GM12878 (cell line): ENCODE results near the gene SULT1C4. TPM values are rescaled to one million over a fixed set of nuclear protein-coding genes. Genes with fewer than 3 reads are reported as not detected.

ENCODE experiments used
- ATAC-seq: fragments of 200-7000 bp; cut with Tn5 transposase; 3 replicates; pipeline ENCODE4 v1.9.1; 2020; ENCODE audit warnings: mild to moderate bottlenecking, moderate library complexity
- BruUV-seq: library from RNA; stranded (reverse); fragments of 400-500 nt; replicated peaks from 2 replicates; lab custom pipeline; 2021; lab: Mats Ljungman, UMichigan
- CTCF ChIA-PET: fragments of 300-600 bp; sonication (Branson Sonifier 250); formaldehyde crosslinking; extraction: SDS; loops from one replicate; lab custom pipeline; 2021; ENCODE audit warnings: inconsistent platforms; lab: Yijun Ruan, JAX
- POLR2A ChIA-PET: fragments of 350-600 bp; formaldehyde crosslinking; extraction: SDS; loops from one replicate; lab custom pipeline; 2021; ENCODE audit warnings: inconsistent platforms; lab: Charles Lee
- RAD21 ChIA-PET: fragments of 300-600 bp; sonication (Branson Sonifier 250); formaldehyde crosslinking; loops from one replicate; lab custom pipeline; 2023; ENCODE audit warnings: antibody characterized with exemption; ENCODE audit not compliant: unreplicated experiment; lab: Charles Lee
- SMC1A ChIA-PET: fragments of 300-600 bp; sonication (Branson Sonifier 250); formaldehyde crosslinking; loops from one replicate; lab custom pipeline; 2023; ENCODE audit not compliant: unreplicated experiment, uncharacterized antibody; lab: Charles Lee
- DNase-seq: peaks from one replicate; pipeline ENCODE4 v3.0.0-alpha.2; 2011; ENCODE audit warnings: low read depth, low spot score
- FAIRE-seq: peaks from 3 replicates; lab custom pipeline; 2011; peaks lifted over from hg19 to GRCh38; lab: Jason Lieb, UNC
- H2AFZ ChIP-seq: 2 replicates; pipeline ENCODE4 v1.6.0; 2011; ENCODE audit warnings: low read depth, low read length, control low read depth; ENCODE audit not compliant: control insufficient read depth
- H3K27ac ChIP-seq: 2 replicates; pipeline ENCODE4 v1.5.1; 2011; ENCODE audit warnings: control low read depth; ENCODE audit not compliant: control insufficient read depth, insufficient read depth
- H3K27me3 ChIP-seq, 2 experiments: replicated peaks in 1 of 2; 2 replicates each; pipeline versions ENCODE4 v1.6.0 to v1.6.1; 2011; ENCODE audit warnings: low read length in 1 of 2; ENCODE audit not compliant: control insufficient read depth in 2 of 2, insufficient read depth in 2 of 2
- H3K36me3 ChIP-seq, 2 experiments: 2 replicates each; pipeline ENCODE4 v1.5.1; 2011; ENCODE audit warnings: low read length in 1 of 2; ENCODE audit not compliant: control insufficient read depth in 2 of 2, insufficient read depth in 2 of 2
- H3K4me1 ChIP-seq: 2 replicates; pipeline ENCODE4 v1.6.1; 2011; ENCODE audit warnings: mild to moderate bottlenecking, low read length, moderate library complexity, mixed read lengths; ENCODE audit not compliant: control insufficient read depth, insufficient read depth
- H3K4me2 ChIP-seq: 2 replicates; pipeline ENCODE4 v1.6.0; 2011; ENCODE audit warnings: control low read depth; ENCODE audit not compliant: control insufficient read depth, insufficient read depth
- H3K4me3 ChIP-seq: fragments of 200-600 bp; sonication (generic); 2 replicates; pipeline ENCODE4 v1.5.1; 2016
- H3K79me2 ChIP-seq: 2 replicates; pipeline ENCODE4 v1.6.0; 2011; ENCODE audit warnings: low read length; ENCODE audit not compliant: control insufficient read depth, insufficient read depth
- H3K9ac ChIP-seq: 2 replicates; pipeline ENCODE4 v1.8.0; 2011; ENCODE audit warnings: low read length, control low read depth, mixed read lengths; ENCODE audit not compliant: control insufficient read depth, insufficient read depth
- H3K9me3 ChIP-seq: replicated peaks from 3 replicates; pipeline ENCODE4 v1.5.1; 2011; ENCODE audit warnings: mild to moderate bottlenecking, low read length; ENCODE audit not compliant: control insufficient read depth, insufficient read depth
- H4K20me1 ChIP-seq: 2 replicates; pipeline ENCODE4 v1.6.0; 2011; ENCODE audit not compliant: control insufficient read depth, insufficient read depth
- ASH2L ChIP-seq: fragments of 300-600, 200-600 bp; sonication (generic); IDR thresholded peaks from 2 replicates; pipeline ENCODE4 v1.6.1; 2017; ENCODE audit warnings: low read depth, mild to moderate bottlenecking, borderline replicate concordance
- ATF2 ChIP-seq: IDR thresholded peaks from 2 replicates; pipeline ENCODE4 v1.6.1; 2012; ENCODE audit warnings: low read length, inconsistent platforms
- BCLAF1 ChIP-seq: fragments of 450-650 bp; IDR thresholded peaks from 2 replicates; pipeline ENCODE4 v1.6.1; 2017; ENCODE audit warnings: antibody characterized with exemption, mild to moderate bottlenecking, moderate library complexity
- BHLHE40 ChIP-seq, 2 experiments: fragments of 450-650 bp in 1 of 2; IDR thresholded peaks; 2 replicates each; pipeline ENCODE4 v1.6.1; 2011 to 2017; ENCODE audit warnings: low read depth in 2 of 2, borderline replicate concordance in 1 of 2, improper control_type of control experiment in 1 of 2, low read length in 1 of 2, mild to moderate bottlenecking in 1 of 2
- CBX5 ChIP-seq: sonication (generic); IDR thresholded peaks from 2 replicates; pipeline ENCODE4 v1.6.1; 2016; ENCODE audit warnings: low read depth, moderate library complexity, mild to moderate bottlenecking, inconsistent platforms
- CREM ChIP-seq: IDR thresholded peaks from 2 replicates; pipeline ENCODE4 v1.6.1; 2014; ENCODE audit warnings: antibody characterized with exemption, low read depth
- DPF2 ChIP-seq: fragments of 450-650 bp; IDR thresholded peaks from 2 replicates; pipeline ENCODE4 v1.6.1; 2017; ENCODE audit warnings: mild to moderate bottlenecking
- IKZF2 ChIP-seq, 2 experiments: fragments of 450-650 bp; IDR thresholded peaks; 2 replicates each; pipeline ENCODE4 v1.6.1; 2017; ENCODE audit warnings: mild to moderate bottlenecking in 2 of 2, moderate library complexity in 2 of 2
- MTA3 ChIP-seq: IDR thresholded peaks from 2 replicates; pipeline ENCODE4 v1.6.1; 2012; ENCODE audit warnings: low read length, inconsistent platforms, borderline replicate concordance
- NFYB ChIP-seq: IDR thresholded peaks from 2 replicates; pipeline ENCODE4 v1.6.1; 2011; ENCODE audit warnings: low read depth, mild to moderate bottlenecking, low read length, improper control_type of control experiment, moderate library complexity; ENCODE audit not compliant: insufficient read depth
- NKRF ChIP-seq: fragments of 450-650 bp; conservative IDR thresholded peaks from 2 replicates; pipeline ENCODE4 v1.6.1; 2017; ENCODE audit warnings: mild to moderate bottlenecking, moderate library complexity
- PAX8 ChIP-seq: fragments of 450-650 bp; IDR thresholded peaks from 2 replicates; pipeline ENCODE4 v1.6.1; 2017; ENCODE audit warnings: mild to moderate bottlenecking, moderate library complexity
- RCOR1 ChIP-seq: conservative IDR thresholded peaks from 2 replicates; pipeline ENCODE4 v1.6.1; 2012; ENCODE audit warnings: low read depth, low read length, improper control_type of control experiment
- SPI1 ChIP-seq: IDR thresholded peaks from 2 replicates; pipeline ENCODE4 v1.6.1; 2011; ENCODE audit warnings: low read depth, mild to moderate bottlenecking, low read length, moderate library complexity, borderline replicate concordance; ENCODE audit not compliant: insufficient read depth
- TCF12 ChIP-seq: IDR thresholded peaks from 2 replicates; pipeline ENCODE4 v1.6.1; 2011; ENCODE audit warnings: low read depth, mild to moderate bottlenecking, low read length
- WRNIP1 ChIP-seq: IDR thresholded peaks from 2 replicates; pipeline ENCODE4 v1.6.1; 2011; ENCODE audit warnings: low read depth, low read length, improper control_type of control experiment, borderline replicate concordance
- WGBS: methylation state at CpG from one replicate; pipeline ENCODE4 v1.1.6; 2016; ENCODE audit warnings: low lambda C conversion rate; ENCODE audit not compliant: insufficient replicate concordance, insufficient coverage; ENCODE audit errors: missing lambda C conversion rate; 5-methylcytosine and 5-hydroxymethylcytosine counted together
- in situ Hi-C: fragments of 300-500 bp; cut with MboI; formaldehyde crosslinking; loops from 9 replicates; pipeline ENCODE4 v1.14.3; 2018; ENCODE audit warnings: mixed read lengths
- intact Hi-C: fragments of 100-400 bp; cut with micrococcal nuclease; formaldehyde crosslinking; loops from one replicate; pipeline ENCODE4 v1.14.2; 2022; ENCODE audit not compliant: unreplicated experiment
- polyA plus RNA-seq, 11 experiments: library from polyadenylated mRNA; depleted of rRNA in 4 of 11; unstranded in 6 of 11; stranded (reverse) in 5 of 11; fragments of >200 nt; fragmentation: Nextera tagmentation in 4 of 11; fragmentation: Illumina TruSeq in 1 of 11; extraction: Ambion mirVana in 4 of 11; extraction: Trizol in 1 of 11; gene quantifications; 1 replicate in 1 of 11; 2 replicates in 10 of 11; pipeline versions ENCODE4 v1.2.1 to v1.2.3, GENCODE V29; 2011 to 2016; ENCODE audit warnings: inconsistent platforms in 2 of 11, missing spikeins in 2 of 11, low read depth in 1 of 11
- total RNA-seq, 4 experiments: library from RNA; depleted of rRNA in 3 of 4; stranded (reverse); fragments of >200 nt in 3 of 4; fragmentation: Illumina TruSeq in 1 of 4; extraction: Trizol in 1 of 4; gene quantifications; 2 replicates each; pipeline versions ENCODE4 v1.2.1 to v1.2.3, GENCODE V29; 2013 to 2021
- TF ChIP-seq, protein P1 (sequence below): IDR thresholded peaks from 2 replicates; pipeline ENCODE4 v1.6.1; 2011; ENCODE audit warnings: low read depth, low read length, improper control_type of control experiment, borderline replicate concordance

SULT1C4 gene
- total and polyA plus RNA-seq, 10 of the 15 experiments (the other 5 are each of a cell fraction or from before 2014, with no cell fraction given): 0.04 TPM; not detected in 9

- TF ChIP-seq BCLAF1 (no peak), TCF12 (no peak), PAX8 (no peak), DPF2 (no peak), MTA3 (no peak)
- TF ChIP-seq, protein P1, sequence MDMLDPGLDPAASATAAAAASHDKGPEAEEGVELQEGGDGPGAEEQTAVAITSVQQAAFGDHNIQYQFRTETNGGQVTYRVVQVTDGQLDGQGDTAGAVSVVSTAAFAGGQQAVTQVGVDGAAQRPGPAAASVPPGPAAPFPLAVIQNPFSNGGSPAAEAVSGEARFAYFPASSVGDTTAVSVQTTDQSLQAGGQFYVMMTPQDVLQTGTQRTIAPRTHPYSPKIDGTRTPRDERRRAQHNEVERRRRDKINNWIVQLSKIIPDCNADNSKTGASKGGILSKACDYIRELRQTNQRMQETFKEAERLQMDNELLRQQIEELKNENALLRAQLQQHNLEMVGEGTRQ: no peak
Measured at GRCh38 chr2:108378851-108379250, 1.1 kb downstream of the SULT1C4 start (continued).

DNA sequence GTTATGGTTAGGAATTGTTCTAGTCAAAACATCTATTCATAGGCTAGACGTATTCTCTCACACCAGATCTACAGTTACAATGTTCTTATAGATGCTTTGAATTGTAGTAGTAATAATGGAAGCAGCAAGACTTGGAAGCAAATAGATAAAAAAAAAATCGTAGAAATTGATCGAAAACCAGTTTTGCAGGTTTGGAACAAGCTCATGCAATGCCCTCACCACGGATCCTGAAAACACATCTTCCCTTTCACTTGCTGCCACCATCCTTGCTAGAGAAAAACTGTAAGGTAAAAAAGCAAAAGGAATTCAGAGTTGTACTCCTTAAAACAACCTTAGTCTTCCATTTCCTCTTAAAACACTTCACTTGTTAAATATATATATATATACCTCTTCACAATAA lies 4.4 kb downstream of the SULT1C4 start:
- in situ Hi-C loops: no loop called here
- 73% methylated on average over 4 of the region's 4 CpGs for WGBS
- CTCF ChIA-PET: no interaction called here
- intact Hi-C loops: no loop called here
- RAD21 ChIA-PET: no interaction called here
- Histone ChIP-seq H3K36me3 (no peaks in the 10 kb centered on the region), H3K4me3 (no peak overlapping the region), H3K4me2 (no peak overlapping the region), H3K9ac (no peak overlapping the region), H3K27ac (no peak overlapping the region), H3K79me2 (no peaks in the 10 kb centered on the region), H3K27me3 (no peaks in the 10 kb centered on the region), H4K20me1 (no peaks in the 10 kb centered on the region), H3K4me1 (no peaks in the 10 kb centered on the region), H3K9me3 (no peaks in the 10 kb centered on the region; the same call in 2 of the 3 replicates), H2AFZ (no peak overlapping the region)
- no peak for ATAC-seq
- no peak for FAIRE-seq
- no peak for DNase-seq
- SMC1A ChIA-PET: interaction anchor here (1.3 kb wide), 1 partner anchor 12 kb away, joined by 4 read pairs; no protein-coding TSS in a partner anchor
- POLR2A ChIA-PET: interaction anchor here (0.7 kb wide), 1 partner anchor 27 kb away, joined by 5 read pairs; no protein-coding TSS in a partner anchor
- BruUV-seq: no TSS peak
- no peak for TF ChIP-seq MTA3
- TF ChIP-seq NKRF: no peak
- TF ChIP-seq SPI1: no peak
- TF ChIP-seq WRNIP1: no peak
- TF ChIP-seq CBX5: no peak
- no peak for TF ChIP-seq IKZF2 (IDR thresholded peaks at IDR 0.05)
- no peak for TF ChIP-seq RCOR1
- TF ChIP-seq ATF2: no peak
- TF ChIP-seq BHLHE40 (IDR thresholded peaks at IDR 0.05; ENCODE audit: borderline replicate concordance in 1 of 2, low read depth in 2 of 2, low read length in 1 of 2): no peak
- no peak for TF ChIP-seq ASH2L
- no peak for TF ChIP-seq NFYB
- no peak for TF ChIP-seq CREM
